NB4 (cell line): ENCODE results near the gene HGFAC.

ENCODE experiments used
- CTCF ChIP-seq: IDR thresholded peaks from one replicate; pipeline ENCODE4 v1.5.1; 2012; ENCODE audit warnings: low read depth, low read length
- MAX ChIP-seq: IDR thresholded peaks from 2 replicates; pipeline ENCODE4 v1.6.1; 2011; ENCODE audit warnings: low read depth, low read length
- POLR2A ChIP-seq: IDR thresholded peaks from 2 replicates; pipeline ENCODE4 v1.6.1; 2011; ENCODE audit warnings: mild to moderate bottlenecking; ENCODE audit not compliant: insufficient read length; ENCODE audit errors: extremely low read depth

GRCh38 chr4:3497523-3498389 is 56.0 kb downstream of the HGFAC start:
- TF ChIP-seq CTCF (no peak), POLR2A (no peak), MAX (no peak)
